Activated CD4-positive, alpha-beta T cell treated with anti-CD3 and anti-CD28 coated beads, Interleukin-2, amount 10 ng/mL, durations not matched to agents 7 days and 5 days (primary cell): Measurements from ENCODE around the gene C17orf75. TPM values are rescaled to one million over a fixed set of nuclear protein-coding genes. Genes with fewer than 3 reads are reported as not detected.
"Not testable (repeated sequence)": the region's sequence is repeated elsewhere in the genome, so short reads cannot be mapped to it uniquely, and the experiment has no call there.

Experiments used
- CTCF ChIA-PET: fragments of 350-600 bp; sonication (Branson Sonifier 250); formaldehyde crosslinking; loops from one replicate; lab custom pipeline; 2021; ENCODE audit warnings: antibody characterized with exemption; lab: Charles Lee
- POLR2A ChIA-PET: fragments of 350-600 bp; sonication (Branson Sonifier 250); formaldehyde crosslinking; loops from one replicate; lab custom pipeline; 2021; ENCODE audit warnings: antibody characterized with exemption; lab: Charles Lee
- DNase-seq: peaks from one replicate; pipeline ENCODE4 v3.0.0-alpha.2; 2020
- H3K27ac Mint-ChIP-seq: one replicate; pipeline ENCODE4 v1.8.0; 2021; ENCODE audit warnings: mild to moderate bottlenecking, moderate library complexity, mixed read lengths
- H3K27me3 Mint-ChIP-seq: one replicate; pipeline ENCODE4 v1.8.0; 2021; ENCODE audit warnings: mixed read lengths
- H3K36me3 Mint-ChIP-seq: one replicate; pipeline ENCODE4 v1.8.0; 2021; ENCODE audit warnings: low read depth, mixed read lengths
- H3K4me1 Mint-ChIP-seq: one replicate; pipeline ENCODE4 v1.8.0; 2021; ENCODE audit warnings: mixed read lengths
- H3K4me3 Mint-ChIP-seq: one replicate; pipeline ENCODE4 v1.8.0; 2021; ENCODE audit warnings: mild to moderate bottlenecking, moderate library complexity, mixed read lengths
- H3K9me3 Mint-ChIP-seq: one replicate; pipeline ENCODE4 v1.8.0; 2021; ENCODE audit warnings: mixed read lengths
- total RNA-seq, 2 experiments: library from RNA; stranded (reverse); gene quantifications; one replicate each; pipeline ENCODE4 v1.2.3, GENCODE V29; 2021

The C17orf75 gene
- total RNA-seq, 2 experiments from 2014 or later = 25.8 to 27.7 TPM

- POLR2A ChIA-PET, DNase-seq, H3K4me3 Mint-ChIP-seq, H3K36me3 Mint-ChIP-seq, H3K27ac Mint-ChIP-seq, H3K9me3 Mint-ChIP-seq: not testable (repeated sequence)
- Mint-ChIP-seq H3K4me1 (peaks cover 20% of the 10 kb centered on the region), H3K27me3 (peaks cover 18% of the 10 kb centered on the region)
- CTCF ChIA-PET = interaction anchor here (0.9 to 1.9 kb wide), 3 partner anchors 10 to 419 kb away, joined by 4 to 6 read pairs (median 4); no protein-coding TSS in a partner anchor
Measured at GRCh38 chr17:32316653-32317052, 25.3 kb downstream of the C17orf75 start.

GRCh38 chr17:32315171-32315570 is 26.8 kb downstream of the C17orf75 start:
- DNase-seq = no peak
- H3K4me1 Mint-ChIP-seq = peaks cover 18% of the 10 kb centered on the region
- CTCF ChIA-PET = interaction anchor here (0.6 to 2.3 kb wide), 4 partner anchors 12 to 348 kb away, joined by 3 to 9 read pairs (median 4); no protein-coding TSS in a partner anchor

GRCh38 chr17:32314636-32315035 is 27.3 kb downstream of the C17orf75 start:
- H3K36me3 Mint-ChIP-seq = no peaks in the 10 kb centered on the region
- POLR2A ChIA-PET = no interaction called here
- DNase-seq = no peak
- H3K4me3 Mint-ChIP-seq = no peak overlapping the region
- H3K4me1 Mint-ChIP-seq = peaks cover 16% of the 10 kb centered on the region
- H3K27me3 Mint-ChIP-seq = peaks cover 21% of the 10 kb centered on the region
- CTCF ChIA-PET = interaction anchor here (0.6 to 2.3 kb wide), 2 partner anchors 14 to 348 kb away, joined by 3 to 9 read pairs; no protein-coding TSS in a partner anchor
- H3K9me3 Mint-ChIP-seq = no peaks in the 10 kb centered on the region
- no peak overlapping the region for H3K27ac Mint-ChIP-seq

More at GRCh38 chr17:32315171-32315570, 26.8 kb downstream of the C17orf75 start:
- Mint-ChIP-seq H3K27ac (no peak overlapping the region), H3K27me3 (peaks cover 21% of the 10 kb centered on the region), H3K4me3 (no peak overlapping the region), H3K9me3 (no peaks in the 10 kb centered on the region), H3K36me3 (no peaks in the 10 kb centered on the region)
- POLR2A ChIA-PET = no interaction called here

- ChIA-PET POLR2A (interaction anchor here (0.7 kb wide), 1 partner anchor 18 kb away, joined by 3 read pairs; no protein-coding TSS in a partner anchor), CTCF (interaction anchor here (1.1 to 1.3 kb wide), 2 partner anchors 8 to 12 kb away, joined by 3 read pairs; no protein-coding TSS in a partner anchor)
- no peak overlapping the region for H3K27ac Mint-ChIP-seq
- peaks cover 3% of the 10 kb centered on the region for H3K4me1 Mint-ChIP-seq
- H3K27me3 Mint-ChIP-seq = peaks cover 23% of the 10 kb centered on the region
- H3K9me3 Mint-ChIP-seq = no peaks in the 10 kb centered on the region
- no peak for DNase-seq
- H3K36me3 Mint-ChIP-seq = no peaks in the 10 kb centered on the region
- no peak overlapping the region for H3K4me3 Mint-ChIP-seq
Measured at GRCh38 chr17:32311028-32311536, 30.9 kb downstream of the C17orf75 start.

GRCh38 chr17:32307658-32308057 is 34.3 kb downstream of the C17orf75 start:
- H3K4me3 Mint-ChIP-seq = no peak overlapping the region
- H3K36me3 Mint-ChIP-seq = no peaks in the 10 kb centered on the region
- H3K27me3 Mint-ChIP-seq = peaks cover 18% of the 10 kb centered on the region
- no peak for DNase-seq
- H3K9me3 Mint-ChIP-seq = no peaks in the 10 kb centered on the region
- CTCF ChIA-PET = interaction anchor here (1.2 kb wide), 1 partner anchor 11 kb away, joined by 3 read pairs; no protein-coding TSS in a partner anchor
- no peak overlapping the region for H3K27ac Mint-ChIP-seq
- POLR2A ChIA-PET = no interaction called here
- no peaks in the 10 kb centered on the region for H3K4me1 Mint-ChIP-seq

GRCh38 chr17:32305049-32305448 is 36.9 kb downstream of the C17orf75 start:
- Mint-ChIP-seq H3K4me1 (no peaks in the 10 kb centered on the region), H3K36me3 (no peaks in the 10 kb centered on the region), H3K4me3 (no peak overlapping the region), H3K27ac (no peak overlapping the region), H3K27me3 (peaks cover 15% of the 10 kb centered on the region), H3K9me3 (no peaks in the 10 kb centered on the region)
- DNase-seq = no peak
- POLR2A ChIA-PET = no interaction called here
- CTCF ChIA-PET = no interaction called here

GRCh38 chr17:32303781-32304288 is 38.1 kb downstream of the C17orf75 start:
- no peaks in the 10 kb centered on the region for H3K36me3 Mint-ChIP-seq
- no peaks in the 10 kb centered on the region for H3K9me3 Mint-ChIP-seq
- ChIA-PET CTCF (no interaction called here), POLR2A (no interaction called here)
- H3K4me3 Mint-ChIP-seq = no peak overlapping the region
- no peaks in the 10 kb centered on the region for H3K4me1 Mint-ChIP-seq
- H3K27me3 Mint-ChIP-seq = peaks cover 12% of the 10 kb centered on the region
- no peak overlapping the region for H3K27ac Mint-ChIP-seq
- no peak for DNase-seq

GRCh38 chr17:32302860-32303649 is 38.9 kb downstream of the C17orf75 start:
- Mint-ChIP-seq H3K4me1 (no peaks in the 10 kb centered on the region), H3K36me3 (no peaks in the 10 kb centered on the region), H3K27ac (no peak overlapping the region), H3K4me3 (no peak overlapping the region), H3K27me3 (peaks cover 12% of the 10 kb centered on the region), H3K9me3 (no peaks in the 10 kb centered on the region)
- POLR2A ChIA-PET = no interaction called here
- no peak for DNase-seq
- CTCF ChIA-PET = no interaction called here

- Mint-ChIP-seq H3K27ac (no peak overlapping the region), H3K4me1 (no peaks in the 10 kb centered on the region), H3K9me3 (no peaks in the 10 kb centered on the region), H3K4me3 (no peak overlapping the region), H3K27me3 (peaks cover 7% of the 10 kb centered on the region), H3K36me3 (no peaks in the 10 kb centered on the region)
- POLR2A ChIA-PET = no interaction called here
- no peak for DNase-seq
- CTCF ChIA-PET = interaction anchor here (0.6 kb wide), 1 partner anchor 377 kb away, joined by 4 read pairs; no protein-coding TSS in a partner anchor
Measured at GRCh38 chr17:32302037-32302436, 39.9 kb downstream of the C17orf75 start.

- CTCF ChIA-PET = interaction anchor here (1.0 kb wide), 1 partner anchor 20 kb away, joined by 3 read pairs; no protein-coding TSS in a partner anchor
- Mint-ChIP-seq H3K36me3 (no peaks in the 10 kb centered on the region), H3K4me3 (no peak overlapping the region), H3K4me1 (no peaks in the 10 kb centered on the region), H3K27me3 (peaks cover 3% of the 10 kb centered on the region), H3K9me3 (no peaks in the 10 kb centered on the region), H3K27ac (no peak overlapping the region)
- DNase-seq = no peak
- POLR2A ChIA-PET = no interaction called here
Measured at GRCh38 chr17:32299580-32300164, 42.3 kb downstream of the C17orf75 start.

- Mint-ChIP-seq H3K27me3 (no peaks in the 10 kb centered on the region), H3K27ac (no peak overlapping the region), H3K4me3 (no peak overlapping the region), H3K9me3 (no peaks in the 10 kb centered on the region), H3K4me1 (no peaks in the 10 kb centered on the region), H3K36me3 (no peaks in the 10 kb centered on the region)
- ChIA-PET CTCF (interaction anchor here (1.0 kb wide), 1 partner anchor 13 kb away, joined by 3 read pairs; no protein-coding TSS in a partner anchor), POLR2A (no interaction called here)
- no peak for DNase-seq
Measured at GRCh38 chr17:32298721-32299579, 43.0 kb downstream of the C17orf75 start.

GRCh38 chr17:32298298-32298697 is 43.7 kb downstream of the C17orf75 start:
- no peak for DNase-seq
- Mint-ChIP-seq H3K9me3 (no peaks in the 10 kb centered on the region), H3K27ac (no peak overlapping the region), H3K4me1 (no peaks in the 10 kb centered on the region), H3K4me3 (no peak overlapping the region), H3K27me3 (no peaks in the 10 kb centered on the region), H3K36me3 (no peaks in the 10 kb centered on the region)
- ChIA-PET CTCF (interaction anchor here (1.0 kb wide), 1 partner anchor 12 kb away, joined by 3 read pairs; no protein-coding TSS in a partner anchor), POLR2A (no interaction called here)
